BJ (cell line): ENCODE measurements around the gene RBP3. TPM values are rescaled to one million over a fixed set of nuclear protein-coding genes. Genes with fewer than 3 reads are reported as not detected.

Experiments used
- CTCF ChIA-PET: fragments of 350-600 bp; formaldehyde crosslinking; extraction: SDS; loops from one replicate; lab custom pipeline; 2021; ENCODE audit warnings: antibody characterized with exemption, inconsistent platforms; lab: Yijun Ruan, JAX
- POLR2A ChIA-PET: fragments of 300-600 bp; sonication (Branson Sonifier 250); formaldehyde crosslinking; extraction: SDS; loops from one replicate; lab custom pipeline; 2021; ENCODE audit warnings: antibody characterized with exemption; lab: Charles Lee
- DNase-seq: peaks from one replicate; pipeline ENCODE4 v3.0.0-alpha.2; 2011; ENCODE audit warnings: low read depth
- H3K27me3 ChIP-seq: 2 replicates; pipeline ENCODE4 v1.6.0; 2011; ENCODE audit warnings: low read length; ENCODE audit not compliant: control insufficient read depth, insufficient read depth
- H3K36me3 ChIP-seq: 2 replicates; pipeline ENCODE4 v1.5.1; 2011; ENCODE audit warnings: low read length; ENCODE audit not compliant: control insufficient read depth, insufficient read depth
- H3K4me3 ChIP-seq: 2 replicates; pipeline ENCODE4 v1.5.1; 2011; ENCODE audit warnings: low read depth, mild to moderate bottlenecking, control low read depth, low read length
- polyA plus RNA-seq: library from polyadenylated mRNA; depleted of rRNA; stranded (reverse); fragments of >200 nt; gene quantifications from 2 replicates; pipeline ENCODE4 v1.2.3, GENCODE V29; 2011
- TF ChIP-seq, protein P1 (sequence below): IDR thresholded peaks from 2 replicates; pipeline ENCODE4 v1.5.1; 2011; ENCODE audit warnings: low read depth, mild to moderate bottlenecking, control low read depth, inconsistent platforms, low read length, moderate library complexity; ENCODE audit not compliant: insufficient read depth

Gene RBP3
- polyA plus RNA-seq, 1 experiment = not detected

GRCh38 chr10:47322300-47323061, 25.7 kb upstream of the RBP3 start, which contains the start of gene GDF2:
TSS of gene GDF2 (plus strand) at chr10:47322454. CDS start at chr10:47322669, 215 bp downstream.
- CTCF ChIA-PET = interaction anchor here (0.6 to 2.0 kb wide), 4 partner anchors 10 to 329 kb away, joined by 3 to 9 read pairs (median 6); no protein-coding TSS in a partner anchor
- TF ChIP-seq, protein P1, sequence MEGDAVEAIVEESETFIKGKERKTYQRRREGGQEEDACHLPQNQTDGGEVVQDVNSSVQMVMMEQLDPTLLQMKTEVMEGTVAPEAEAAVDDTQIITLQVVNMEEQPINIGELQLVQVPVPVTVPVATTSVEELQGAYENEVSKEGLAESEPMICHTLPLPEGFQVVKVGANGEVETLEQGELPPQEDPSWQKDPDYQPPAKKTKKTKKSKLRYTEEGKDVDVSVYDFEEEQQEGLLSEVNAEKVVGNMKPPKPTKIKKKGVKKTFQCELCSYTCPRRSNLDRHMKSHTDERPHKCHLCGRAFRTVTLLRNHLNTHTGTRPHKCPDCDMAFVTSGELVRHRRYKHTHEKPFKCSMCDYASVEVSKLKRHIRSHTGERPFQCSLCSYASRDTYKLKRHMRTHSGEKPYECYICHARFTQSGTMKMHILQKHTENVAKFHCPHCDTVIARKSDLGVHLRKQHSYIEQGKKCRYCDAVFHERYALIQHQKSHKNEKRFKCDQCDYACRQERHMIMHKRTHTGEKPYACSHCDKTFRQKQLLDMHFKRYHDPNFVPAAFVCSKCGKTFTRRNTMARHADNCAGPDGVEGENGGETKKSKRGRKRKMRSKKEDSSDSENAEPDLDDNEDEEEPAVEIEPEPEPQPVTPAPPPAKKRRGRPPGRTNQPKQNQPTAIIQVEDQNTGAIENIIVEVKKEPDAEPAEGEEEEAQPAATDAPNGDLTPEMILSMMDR = no peak
- POLR2A ChIA-PET = no interaction called here
- peaks cover 3% of the 10 kb centered on the region for H3K27me3 ChIP-seq
- no peak for DNase-seq
- no peak within 1 kb of the TSS for H3K4me3 ChIP-seq
- H3K36me3 ChIP-seq = no peaks in the 10 kb centered on the region

GRCh38 chr10:47323087-47323486, 25.1 kb upstream of the RBP3 start:
- TF ChIP-seq, protein P1 = no peak
- Histone ChIP-seq H3K4me3 (no peak overlapping the region), H3K36me3 (no peaks in the 10 kb centered on the region), H3K27me3 (peaks cover 3% of the 10 kb centered on the region)
- POLR2A ChIA-PET = no interaction called here
- DNase-seq = no peak
- CTCF ChIA-PET = interaction anchor here (0.6 to 2.8 kb wide), 5 partner anchors 10 to 275 kb away, joined by 3 to 9 read pairs (median 6); no protein-coding TSS in a partner anchor

DNA sequence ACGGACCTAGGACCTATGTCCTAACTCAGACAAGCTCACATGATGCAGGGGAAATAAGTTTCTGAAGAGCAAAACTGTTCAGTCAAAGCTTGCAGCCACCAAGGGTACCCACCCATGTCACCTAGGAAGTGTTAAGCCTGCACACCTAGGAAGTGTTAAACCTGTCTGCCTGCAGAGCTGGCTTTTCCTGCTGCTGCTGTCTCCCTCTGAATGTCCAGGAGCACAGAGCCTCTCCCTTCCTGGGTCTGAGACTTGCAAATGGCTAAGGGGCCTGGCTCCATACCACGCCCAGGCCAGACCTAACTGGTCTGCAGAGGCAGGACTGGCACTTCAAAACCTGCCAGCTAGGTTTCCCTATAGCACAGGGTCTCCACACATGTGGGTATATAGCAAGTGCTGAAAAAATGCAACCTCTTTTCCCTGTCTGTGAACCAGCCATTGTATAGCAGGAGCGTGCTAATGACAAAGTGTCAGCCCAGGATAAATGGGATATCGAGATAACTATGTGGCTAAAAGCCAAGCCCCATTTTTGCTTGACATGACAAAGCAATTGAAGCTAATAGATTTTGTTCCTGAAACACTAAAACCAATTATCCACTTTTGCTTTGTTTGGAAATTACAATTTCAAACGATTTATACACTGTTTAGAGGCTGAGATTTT, 24.4 kb upstream of the RBP3 start:
- Histone ChIP-seq H3K36me3 (no peaks in the 10 kb centered on the region), H3K4me3 (no peak overlapping the region), H3K27me3 (peaks cover 3% of the 10 kb centered on the region)
- no peak for DNase-seq
- TF ChIP-seq, protein P1 = no peak
- ChIA-PET CTCF (interaction anchor here (0.6 to 2.8 kb wide), 5 partner anchors 9 to 276 kb away, joined by 3 to 9 read pairs (median 6); no protein-coding TSS in a partner anchor), POLR2A (no interaction called here)

- POLR2A ChIA-PET = no interaction called here
- DNase-seq = no peak
- Histone ChIP-seq H3K4me3 (no peak overlapping the region), H3K36me3 (no peaks in the 10 kb centered on the region), H3K27me3 (peaks cover 1% of the 10 kb centered on the region)
- TF ChIP-seq, protein P1 = no peak
- CTCF ChIA-PET = interaction anchor here (1.0 to 2.8 kb wide), 3 partner anchors 15 to 278 kb away, joined by 3 to 8 read pairs (median 6); no protein-coding TSS in a partner anchor
These were observed 22.6 kb upstream of the RBP3 start for GRCh38 chr10:47325303-47326291.
